ENCODE measurements around the gene CFAP61. TPM values are rescaled to one million over a fixed set of nuclear protein-coding genes. Genes with fewer than 3 reads are reported as not detected.

The CFAP61 gene
- total RNA-seq, 1 experiment from 2014 or later, result not detected

- Histone ChIP-seq H2AFZ (ENCODE audit: low read length) (peak overlapping the region; percentile 85), H3F3A (ENCODE audit: low read length, unreplicated experiment) (no peaks in the 10 kb centered on the region), H3K9me2 (replicated peaks; ENCODE audit: low read length) (no peaks in the 10 kb centered on the region), H4K20me1 (ENCODE audit: low read length) (peaks cover 22% of the 10 kb centered on the region; the same call in 1 of the 2 replicates), H3K79me2 (ENCODE audit: low read length) (peaks cover 58% of the 10 kb centered on the region), H3K4me1 (ENCODE audit: insufficient read depth, low read length) (peaks cover 39% of the 10 kb centered on the region), H3K9ac (ENCODE audit: low read length) (peak overlapping the region; percentile 97), H3K36me3 (ENCODE audit: low read depth, low read length) (peaks cover 12% of the 10 kb centered on the region; the same call in 1 of the 2 replicates), H3K4me2 (ENCODE audit: low read length) (peak overlapping the region; percentile 98), H3K4me3 (ENCODE audit: low read length) (peak overlapping the region; percentile 90), H3K27me3 (ENCODE audit: low read length) (no peaks in the 10 kb centered on the region), H3K9me3 (ENCODE audit: low read length) (no peaks in the 10 kb centered on the region), H3K27ac (ENCODE audit: low read length) (peak overlapping the region; percentile 49)
- intact Hi-C loops (cut with micrococcal nuclease), result loop anchor here (2.0 kb wide), 1 partner anchor 35 kb away; the partner anchor contains the start of genes CFAP61 and CRNKL1
- DNase-seq (peak; percentile 23), ATAC-seq (peak; percentile 32)
- no TSS peak for BruUV-seq (replicated peaks)
- POLR2A ChIA-PET (ENCODE audit: unreplicated experiment), result interaction anchor here (0.6 to 1.2 kb wide), 2 partner anchors 35 to 1450 kb away, joined by 4 to 5 read pairs; partner anchors contain the start of genes CFAP61 and CRNKL1
- CTCF ChIA-PET, result no interaction called here
- 0 out of 2 replicates have a peak, but pooled peaks have one; percentile 12 for TF ChIP-seq CTCF (conservative IDR thresholded peaks at IDR 0.05; ENCODE audit: low read depth, low read length)
- TF ChIP-seq EZH2 (IDR thresholded peaks at IDR 0.05; ENCODE audit: low read length, unreplicated experiment), result no peak
Observed at GRCh38 chr20:20017844-20018185, 34.5 kb upstream of the CFAP61 start.

- H3K4me3 ChIP-seq (ENCODE audit: low read length), result peak overlapping the region; percentile 90
- intact Hi-C loops (cut with micrococcal nuclease), result no loop called here
- no peaks in the 10 kb centered on the region for H3K9me3 ChIP-seq (ENCODE audit: low read length)
- H4K20me1 ChIP-seq (ENCODE audit: low read length), result peaks cover 22% of the 10 kb centered on the region; the same call in 1 of the 2 replicates
- no peaks in the 10 kb centered on the region for H3K27me3 ChIP-seq (ENCODE audit: low read length)
- H3K79me2 ChIP-seq (ENCODE audit: low read length), result peaks cover 63% of the 10 kb centered on the region
- CTCF ChIA-PET, result no interaction called here
- peak overlapping the region; percentile 97 for H3K9ac ChIP-seq (ENCODE audit: low read length)
- DNase-seq (peak; percentile 14), ATAC-seq (no peak)
- no peaks in the 10 kb centered on the region for H3F3A ChIP-seq (ENCODE audit: low read length, unreplicated experiment)
- POLR2A ChIA-PET (ENCODE audit: unreplicated experiment), result interaction anchor here (0.6 kb wide), 2 partner anchors 132 to 1451 kb away, joined by 3 to 5 read pairs; no protein-coding TSS in a partner anchor
- peaks cover 13% of the 10 kb centered on the region; the same call in 1 of the 2 replicates for H3K36me3 ChIP-seq (ENCODE audit: low read depth, low read length)
- BruUV-seq (replicated peaks), result TSS peak; percentile 74
- no peak overlapping the region for H2AFZ ChIP-seq (ENCODE audit: low read length)
- H3K9me2 ChIP-seq (replicated peaks; ENCODE audit: low read length), result no peaks in the 10 kb centered on the region
- TF ChIP-seq EZH2phosphoT487 (IDR thresholded peaks at IDR 0.05; ENCODE audit: borderline replicate concordance, low read length) (no peak), EZH2 (IDR thresholded peaks at IDR 0.05; ENCODE audit: low read length, unreplicated experiment) (no peak), CTCF (conservative IDR thresholded peaks at IDR 0.05; ENCODE audit: low read depth, low read length) (no peak)
- H3K4me2 ChIP-seq (ENCODE audit: low read length), result peak overlapping the region; percentile 98
- peak overlapping the region; percentile 49 for H3K27ac ChIP-seq (ENCODE audit: low read length)
- peaks cover 39% of the 10 kb centered on the region for H3K4me1 ChIP-seq (ENCODE audit: insufficient read depth, low read length)
Observed at GRCh38 chr20:20018366-20018765, 34.0 kb upstream of the CFAP61 start.

GRCh38 chr20:20019123-20019522, 33.2 kb upstream of the CFAP61 start:
- H3K36me3 ChIP-seq (ENCODE audit: low read depth, low read length), result peaks cover 20% of the 10 kb centered on the region; the same call in 1 of the 2 replicates
- ChIA-PET POLR2A (ENCODE audit: unreplicated experiment) (interaction anchor here (0.6 kb wide), 1 partner anchor 133 kb away, joined by 3 read pairs; no protein-coding TSS in a partner anchor), CTCF (no interaction called here)
- TF ChIP-seq CTCF (conservative IDR thresholded peaks at IDR 0.05; ENCODE audit: low read depth, low read length) (no peak), EZH2 (IDR thresholded peaks at IDR 0.05; ENCODE audit: low read length, unreplicated experiment) (no peak)
- peak overlapping the region; percentile 90 for H3K4me3 ChIP-seq (ENCODE audit: low read length)
- no peaks in the 10 kb centered on the region for H3K27me3 ChIP-seq (ENCODE audit: low read length)
- H3K9me2 ChIP-seq (replicated peaks; ENCODE audit: low read length), result no peaks in the 10 kb centered on the region
- H3F3A ChIP-seq (ENCODE audit: low read length, unreplicated experiment), result no peaks in the 10 kb centered on the region
- ATAC-seq (no peak), DNase-seq (peak; percentile 89)
- peaks cover 71% of the 10 kb centered on the region for H3K79me2 ChIP-seq (ENCODE audit: low read length)
- H2AFZ ChIP-seq (ENCODE audit: low read length), result no peak overlapping the region
- H3K9me3 ChIP-seq (ENCODE audit: low read length), result no peaks in the 10 kb centered on the region
- H4K20me1 ChIP-seq (ENCODE audit: low read length), result peaks cover 26% of the 10 kb centered on the region; the same call in 1 of the 2 replicates
- intact Hi-C loops (cut with micrococcal nuclease), result no loop called here
- H3K9ac ChIP-seq (ENCODE audit: low read length), result peak overlapping the region; percentile 97
- peaks cover 39% of the 10 kb centered on the region for H3K4me1 ChIP-seq (ENCODE audit: insufficient read depth, low read length)
- peak overlapping the region; percentile 98 for H3K4me2 ChIP-seq (ENCODE audit: low read length)
- BruUV-seq (replicated peaks), result no TSS peak
- H3K27ac ChIP-seq (ENCODE audit: low read length), result peak overlapping the region; percentile 49
